GM12801 (cell line): ENCODE results near the gene GNA12.

Source experiments
- TF ChIP-seq, protein P1 (sequence below): IDR thresholded peaks from one replicate; pipeline ENCODE4 v1.5.1; 2011; ENCODE audit warnings: control low read depth; ENCODE audit not compliant: insufficient read length; ENCODE audit errors: extremely low read depth

The GNA12 gene

GRCh38 chr7:2776401-2776800, 67.7 kb downstream of the GNA12 start:
- TF ChIP-seq, protein P1, sequence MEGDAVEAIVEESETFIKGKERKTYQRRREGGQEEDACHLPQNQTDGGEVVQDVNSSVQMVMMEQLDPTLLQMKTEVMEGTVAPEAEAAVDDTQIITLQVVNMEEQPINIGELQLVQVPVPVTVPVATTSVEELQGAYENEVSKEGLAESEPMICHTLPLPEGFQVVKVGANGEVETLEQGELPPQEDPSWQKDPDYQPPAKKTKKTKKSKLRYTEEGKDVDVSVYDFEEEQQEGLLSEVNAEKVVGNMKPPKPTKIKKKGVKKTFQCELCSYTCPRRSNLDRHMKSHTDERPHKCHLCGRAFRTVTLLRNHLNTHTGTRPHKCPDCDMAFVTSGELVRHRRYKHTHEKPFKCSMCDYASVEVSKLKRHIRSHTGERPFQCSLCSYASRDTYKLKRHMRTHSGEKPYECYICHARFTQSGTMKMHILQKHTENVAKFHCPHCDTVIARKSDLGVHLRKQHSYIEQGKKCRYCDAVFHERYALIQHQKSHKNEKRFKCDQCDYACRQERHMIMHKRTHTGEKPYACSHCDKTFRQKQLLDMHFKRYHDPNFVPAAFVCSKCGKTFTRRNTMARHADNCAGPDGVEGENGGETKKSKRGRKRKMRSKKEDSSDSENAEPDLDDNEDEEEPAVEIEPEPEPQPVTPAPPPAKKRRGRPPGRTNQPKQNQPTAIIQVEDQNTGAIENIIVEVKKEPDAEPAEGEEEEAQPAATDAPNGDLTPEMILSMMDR = no peak

DNA sequence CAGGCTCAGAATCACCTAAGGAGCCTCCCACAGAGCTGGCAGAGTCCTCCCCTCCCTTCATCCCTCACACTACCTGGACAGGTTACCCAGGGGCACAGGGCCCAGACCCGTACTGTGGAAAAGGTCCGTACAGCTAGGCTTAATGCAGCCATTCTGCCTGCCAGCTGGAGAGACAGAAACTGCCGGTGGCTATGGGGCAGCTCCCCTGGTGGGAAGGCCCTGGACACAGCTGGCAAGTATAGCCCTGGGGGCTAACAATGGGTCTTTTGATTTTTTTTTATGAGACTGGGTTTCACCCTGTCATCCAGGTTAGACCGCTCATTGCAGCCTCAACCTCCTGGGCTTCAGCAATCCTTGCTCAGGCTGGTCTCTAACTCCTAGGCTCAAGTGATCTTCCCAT, 68.3 kb downstream of the GNA12 start:
- TF ChIP-seq, protein P1 = no peak

DNA sequence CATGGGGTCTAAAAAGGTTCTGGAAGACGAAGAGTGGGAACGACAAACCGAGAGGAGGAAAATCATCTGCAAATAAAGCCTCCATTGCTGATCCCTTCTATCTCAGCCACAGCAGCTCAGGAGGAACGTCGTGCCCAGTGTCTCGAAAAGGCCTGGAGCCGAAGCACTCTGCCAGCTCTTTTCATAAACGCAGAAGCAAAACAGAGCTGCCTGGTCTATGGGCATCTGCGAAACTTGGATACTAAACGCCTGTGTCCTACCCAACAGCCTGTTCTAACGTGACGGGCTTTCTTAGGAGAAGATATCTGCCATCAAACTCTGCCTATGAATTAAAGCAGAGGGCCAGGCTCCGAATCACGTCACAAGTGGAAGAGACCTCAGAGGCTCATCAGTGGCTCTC, 68.7 kb downstream of the GNA12 start:
- TF ChIP-seq, protein P1 = no peak

DNA sequence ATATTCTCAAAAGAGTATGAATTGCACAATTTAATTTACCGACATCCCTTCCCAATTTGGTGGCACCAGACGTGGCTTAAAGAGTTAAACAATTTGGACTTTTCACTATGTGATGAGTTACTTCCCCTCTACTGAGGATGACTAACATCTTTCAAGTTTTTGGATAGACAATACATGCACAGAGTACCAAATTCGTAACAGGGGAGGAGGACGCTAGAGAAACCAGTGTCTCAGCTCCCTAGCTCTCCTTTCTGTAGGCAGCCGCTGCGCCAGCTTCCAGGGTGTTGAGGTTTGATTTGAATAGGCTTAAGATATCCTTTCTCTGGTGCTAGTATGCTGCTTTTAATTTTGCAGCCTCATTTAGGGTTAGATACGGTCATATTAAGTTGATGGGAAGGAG, 69.2 kb downstream of the GNA12 start:
- TF ChIP-seq, protein P1 = no peak

DNA sequence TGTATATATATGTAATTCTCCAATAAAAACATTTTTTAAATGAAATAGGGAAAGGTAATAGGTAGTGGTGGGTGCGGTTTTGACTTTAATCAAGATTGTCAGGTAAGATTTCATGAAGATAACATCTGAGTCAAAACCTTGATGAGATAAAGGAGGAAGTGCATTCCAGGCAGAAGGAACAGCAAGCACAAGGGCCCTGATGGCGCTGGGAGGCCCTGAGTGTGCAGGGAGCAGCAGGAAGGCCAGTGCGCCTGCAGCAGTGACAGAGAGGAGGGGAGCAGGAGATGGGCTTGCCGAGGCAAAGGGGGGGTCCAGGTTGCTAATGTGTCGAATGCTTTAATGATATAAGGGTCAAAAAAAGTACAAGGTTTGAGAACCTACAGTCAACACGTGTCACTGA, 69.8 kb downstream of the GNA12 start:
- TF ChIP-seq, protein P1 = no peak

DNA sequence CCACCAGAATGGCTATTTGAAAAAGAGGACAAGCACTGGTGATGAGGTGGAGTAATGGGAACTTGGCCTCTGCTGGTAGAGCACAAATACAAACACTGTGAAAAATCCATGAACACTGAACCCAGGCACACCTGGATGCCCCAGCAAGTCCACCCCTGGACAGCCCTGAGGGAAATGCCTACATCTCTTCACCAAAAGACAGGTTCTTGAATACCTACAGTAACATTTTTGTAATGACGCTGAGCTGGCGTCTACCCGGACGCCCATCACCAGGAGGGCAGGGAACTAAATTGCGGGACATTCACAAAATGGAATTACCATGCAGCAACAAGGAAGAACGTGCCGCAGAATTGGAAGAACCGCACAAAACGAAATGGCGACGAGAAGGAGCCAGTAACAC, 70.5 kb downstream of the GNA12 start:
- TF ChIP-seq, protein P1 = no peak

- TF ChIP-seq, protein P1 = no peak
These were observed 72.8 kb downstream of the GNA12 start for GRCh38 chr7:2771274-2771731.

- TF ChIP-seq, protein P1 = no peak
These were observed 79.5 kb downstream of the GNA12 start for GRCh38 chr7:2764621-2765020.
